Measurements from ENCODE around the gene ENAH.
A peak's percentile ranks its signal among the peaks of the same experiment; 100 is the strongest.
"Not testable (repeated sequence)": the region's sequence is repeated elsewhere in the genome, so short reads cannot be mapped to it uniquely, and the experiment has no call there.

Gene ENAH

GRCh38 chr1:225511828-225512381 is 141.0 kb downstream of the ENAH start:
- Mint-ChIP-seq H3K4me3 (no peak overlapping the region), H3K9me3 (no peaks in the 10 kb centered on the region), H3K36me3 (ENCODE audit: low read depth) (peaks cover 59% of the 10 kb centered on the region), H3K27ac (peak overlapping the region; percentile 39), H3K27me3 (ENCODE audit: low read depth, poor library complexity) (no peaks in the 10 kb centered on the region), H3K4me1 (peaks cover 30% of the 10 kb centered on the region)
- DNase-seq: no peak
- no peak for TF ChIP-seq CTCF (IDR thresholded peaks at IDR 0.05)

GRCh38 chr1:225510740-225511139 is 142.2 kb downstream of the ENAH start:
- H3K9me3 Mint-ChIP-seq; H3K27ac Mint-ChIP-seq; H3K27me3 Mint-ChIP-seq (ENCODE audit: low read depth, poor library complexity); H3K4me3 Mint-ChIP-seq; DNase-seq: not testable (repeated sequence)
- peaks cover 62% of the 10 kb centered on the region for H3K36me3 Mint-ChIP-seq (ENCODE audit: low read depth)
- H3K4me1 Mint-ChIP-seq: peaks cover 24% of the 10 kb centered on the region

- no peak for TF ChIP-seq CTCF (IDR thresholded peaks at IDR 0.05)
- Mint-ChIP-seq H3K27me3 (ENCODE audit: low read depth, poor library complexity) (no peaks in the 10 kb centered on the region), H3K4me1 (peaks cover 16% of the 10 kb centered on the region), H3K36me3 (ENCODE audit: low read depth) (peaks cover 70% of the 10 kb centered on the region), H3K4me3 (no peak overlapping the region), H3K9me3 (no peaks in the 10 kb centered on the region), H3K27ac (peak overlapping the region; percentile 7)
- no peak for DNase-seq
Observed at GRCh38 chr1:225509770-225510169, 143.2 kb downstream of the ENAH start.

- no peaks in the 10 kb centered on the region for H3K9me3 Mint-ChIP-seq
- H3K4me1 Mint-ChIP-seq: peaks cover 13% of the 10 kb centered on the region
- H3K27ac Mint-ChIP-seq: peak overlapping the region; percentile 92
- DNase-seq: no peak
- no peak for TF ChIP-seq CTCF (IDR thresholded peaks at IDR 0.05)
- no peaks in the 10 kb centered on the region for H3K27me3 Mint-ChIP-seq (ENCODE audit: low read depth, poor library complexity)
- H3K36me3 Mint-ChIP-seq (ENCODE audit: low read depth): peaks cover 74% of the 10 kb centered on the region
- H3K4me3 Mint-ChIP-seq: no peak overlapping the region
Observed at GRCh38 chr1:225509376-225509707, 143.6 kb downstream of the ENAH start.

- peaks cover 13% of the 10 kb centered on the region for H3K4me1 Mint-ChIP-seq
- no peaks in the 10 kb centered on the region for H3K9me3 Mint-ChIP-seq
- H3K4me3 Mint-ChIP-seq: no peak overlapping the region
- H3K27me3 Mint-ChIP-seq (ENCODE audit: low read depth, poor library complexity): no peaks in the 10 kb centered on the region
- DNase-seq: no peak
- H3K27ac Mint-ChIP-seq: peak overlapping the region; percentile 92
- H3K36me3 Mint-ChIP-seq (ENCODE audit: low read depth): peaks cover 75% of the 10 kb centered on the region
- TF ChIP-seq CTCF (IDR thresholded peaks at IDR 0.05): no peak
Observed at GRCh38 chr1:225508538-225509375, 144.2 kb downstream of the ENAH start.

- no peaks in the 10 kb centered on the region for H3K9me3 Mint-ChIP-seq
- DNase-seq: no peak
- H3K4me1 Mint-ChIP-seq: peaks cover 13% of the 10 kb centered on the region
- no peak overlapping the region for H3K4me3 Mint-ChIP-seq
- H3K27ac Mint-ChIP-seq: no peak overlapping the region
- peaks cover 56% of the 10 kb centered on the region for H3K36me3 Mint-ChIP-seq (ENCODE audit: low read depth)
- no peaks in the 10 kb centered on the region for H3K27me3 Mint-ChIP-seq (ENCODE audit: low read depth, poor library complexity)
- TF ChIP-seq CTCF (IDR thresholded peaks at IDR 0.05): no peak
Observed at GRCh38 chr1:225506727-225507126, 146.2 kb downstream of the ENAH start.

All from nephron progenitor cell (in vitro differentiated cells).